ENCODE results near the gene TSHZ1.
A peak's percentile ranks its signal among the peaks of the same experiment; 100 is the strongest.

The TSHZ1 gene

DNA sequence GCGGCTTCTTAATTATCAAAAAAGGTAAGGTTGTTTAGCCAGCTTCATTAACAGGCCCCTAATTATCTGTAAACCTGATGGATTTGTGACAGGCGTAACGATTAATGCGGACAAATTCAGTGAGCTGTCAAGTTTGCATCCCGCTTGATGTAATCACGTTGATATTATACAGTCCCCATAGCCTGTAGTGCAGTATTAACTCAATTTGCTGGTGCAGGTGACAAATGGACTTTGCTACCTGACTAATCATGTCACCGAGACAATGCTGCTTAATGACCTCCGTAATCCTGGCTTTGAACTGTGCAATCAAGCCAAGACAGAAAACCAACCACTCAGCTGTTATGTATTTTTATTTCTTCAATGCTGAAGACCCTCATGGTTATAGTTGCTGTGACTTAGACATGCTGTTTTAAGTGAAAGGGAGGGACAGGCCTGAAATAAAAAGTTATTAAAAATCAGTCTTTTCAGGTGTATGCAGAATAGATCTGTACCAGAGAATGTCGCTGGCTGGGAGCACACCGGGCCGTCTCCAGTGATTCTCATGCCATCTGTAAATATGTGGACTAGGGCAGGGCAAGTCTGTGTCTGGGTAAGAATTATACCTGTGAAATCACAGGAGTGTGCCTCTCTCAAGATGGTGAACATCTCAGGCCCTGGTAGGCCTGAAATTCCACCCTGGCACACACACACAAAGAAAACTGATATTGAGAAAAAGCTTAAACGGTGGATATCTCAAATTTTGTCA, 4.3 kb downstream of the TSHZ1 start:
- peak overlapping the region; percentile 66 for H3K4me3 ChIP-seq (ENCODE audit: low read depth, low read length)
- in situ Hi-C loops (cut with HindIII; ENCODE audit: low sequenced_read_pairs) = no loop called here
- no peak for DNase-seq (ENCODE audit: low read depth)
- no peak for TF ChIP-seq CTCF (IDR thresholded peaks at IDR 0.05; ENCODE audit: low read depth, low read length, missing control alignments)

GRCh38 chr18:75215663-75216062, 5.1 kb downstream of the TSHZ1 start:
- TF ChIP-seq CTCF (IDR thresholded peaks at IDR 0.05; ENCODE audit: low read depth, low read length, missing control alignments) = no peak
- DNase-seq (ENCODE audit: low read depth) = no peak
- in situ Hi-C loops (cut with HindIII; ENCODE audit: low sequenced_read_pairs) = no loop called here
- H3K4me3 ChIP-seq (ENCODE audit: low read depth, low read length) = no peak overlapping the region

DNA sequence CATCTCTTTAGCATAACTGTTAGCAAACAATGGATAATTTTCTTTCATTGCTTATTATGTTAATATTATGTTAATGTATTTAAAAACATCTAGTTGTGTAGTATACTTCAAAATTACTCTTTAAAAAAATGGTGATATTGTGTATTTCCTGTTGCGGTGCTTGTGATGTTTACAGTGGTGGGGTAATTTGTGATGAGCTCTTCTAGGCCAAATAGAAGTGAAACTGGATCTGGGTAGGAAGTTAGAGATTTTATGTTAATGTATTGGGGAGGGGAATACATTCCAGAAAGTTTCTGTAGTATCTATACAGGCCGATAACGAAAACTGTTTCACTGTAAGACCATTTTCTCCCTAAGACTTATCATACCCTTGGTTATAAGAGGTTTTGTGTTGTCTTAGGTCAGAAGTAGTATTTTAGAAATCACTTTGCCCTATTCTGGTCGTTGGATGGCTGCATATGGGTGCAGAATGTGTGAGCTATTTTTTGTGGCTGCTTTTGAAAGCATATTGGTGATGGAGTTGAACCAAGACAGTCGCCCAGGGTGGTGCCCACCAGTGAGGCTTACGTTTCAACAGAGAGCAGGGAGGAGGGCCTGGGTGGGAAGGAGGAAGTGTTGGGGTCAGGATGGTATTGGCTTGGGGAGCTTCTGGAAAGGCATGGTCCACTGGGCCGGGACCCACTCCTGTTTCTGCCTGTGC, 5.8 kb downstream of the TSHZ1 start:
- in situ Hi-C loops (cut with HindIII; ENCODE audit: low sequenced_read_pairs) = no loop called here
- no peak for TF ChIP-seq CTCF (IDR thresholded peaks at IDR 0.05; ENCODE audit: low read depth, low read length, missing control alignments)
- DNase-seq (ENCODE audit: low read depth) = no peak
- no peak overlapping the region for H3K4me3 ChIP-seq (ENCODE audit: low read depth, low read length)

- no peak for DNase-seq (ENCODE audit: low read depth)
- no peak for TF ChIP-seq CTCF (IDR thresholded peaks at IDR 0.05; ENCODE audit: low read depth, low read length, missing control alignments)
- in situ Hi-C loops (cut with HindIII; ENCODE audit: low sequenced_read_pairs) = no loop called here
- H3K4me3 ChIP-seq (ENCODE audit: low read depth, low read length) = no peak overlapping the region
Observed at GRCh38 chr18:75216911-75217689, 6.5 kb downstream of the TSHZ1 start.

DNA sequence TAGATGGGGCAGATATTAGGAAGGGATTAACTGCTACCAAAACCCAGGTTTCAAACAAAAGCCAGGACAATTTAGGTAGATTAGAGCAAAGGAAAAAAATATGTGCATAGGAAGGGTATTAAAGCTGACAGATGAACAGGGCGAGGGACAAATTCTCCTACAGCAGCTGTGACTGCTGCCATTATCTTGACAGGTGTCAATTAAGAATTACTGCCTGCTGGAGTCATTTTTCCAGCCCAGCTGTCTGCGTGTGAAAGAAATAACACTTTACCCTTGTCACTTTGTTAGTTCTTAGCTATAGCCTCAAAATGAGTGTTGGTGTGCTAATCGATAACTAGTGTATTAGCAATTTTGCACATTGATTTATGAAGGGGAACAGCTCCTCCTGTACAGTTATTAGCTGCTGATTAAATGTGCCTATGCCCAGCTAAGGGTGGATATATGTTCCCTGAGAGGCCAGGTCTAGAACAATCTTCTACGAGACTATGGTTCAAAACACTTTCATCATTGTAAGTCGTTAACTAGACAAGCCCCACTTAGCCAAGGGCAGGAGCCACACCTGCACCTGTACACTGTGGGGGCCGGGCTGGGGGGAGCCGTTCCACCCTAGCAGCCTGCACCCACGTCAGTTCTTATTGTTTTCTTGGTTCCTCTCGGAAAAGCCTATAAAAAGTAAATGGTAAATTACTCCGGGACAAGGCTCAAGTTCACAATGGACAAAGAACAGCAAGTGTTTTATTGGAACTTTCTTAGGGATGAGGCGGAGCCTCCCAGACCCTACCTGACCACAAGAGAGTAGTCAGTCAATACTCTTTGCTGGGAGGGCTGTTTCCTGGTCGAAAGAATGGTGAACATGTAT, 7.7 kb downstream of the TSHZ1 start:
- in situ Hi-C loops (cut with HindIII; ENCODE audit: low sequenced_read_pairs) = no loop called here
- DNase-seq (ENCODE audit: low read depth) = no peak
- no peak for TF ChIP-seq CTCF (IDR thresholded peaks at IDR 0.05; ENCODE audit: low read depth, low read length, missing control alignments)
- H3K4me3 ChIP-seq (ENCODE audit: low read depth, low read length) = no peak overlapping the region
